LNCAP (cell line): ENCODE measurements around the gene DEFB116.
A peak's percentile ranks its signal among the peaks of the same experiment; 100 is the strongest.

Experiments used
- CTCF ChIP-seq: fragments of 450-650 bp; IDR thresholded peaks from 2 replicates; pipeline ENCODE4 v1.5.1; 2017; ENCODE audit warnings: mild to moderate bottlenecking

The DEFB116 gene

GRCh38 chr20:31260326-31260932, 48.0 kb downstream of the DEFB116 start:
- peak; percentile 79 for TF ChIP-seq CTCF

- TF ChIP-seq CTCF, result no peak
Observed at GRCh38 chr20:31257364-31257763, 51.0 kb downstream of the DEFB116 start, which contains the start of gene DEFB115. Gene DEFB115, plus strand, starts transcription at chr20:31257664. Its CDS starts 0 bp downstream, at chr20:31257664.

- no peak for TF ChIP-seq CTCF
Observed at GRCh38 chr20:31256959-31257358, 51.4 kb downstream of the DEFB116 start.
